Fibroblast of the aortic adventitia (primary cell): ENCODE data around the gene MAP4K2. TPM values are rescaled to one million over a fixed set of nuclear protein-coding genes. Genes with fewer than 3 reads are reported as not detected.

Experiments
- DNase-seq: peaks from one replicate; pipeline ENCODE4 v3.0.0-alpha.2; 2010; ENCODE audit warnings: low read depth
- H3K4me3 ChIP-seq: 2 replicates; pipeline ENCODE4 v1.5.1; 2011; ENCODE audit warnings: low read depth, mild to moderate bottlenecking, control low read depth, low read length, moderate library complexity
- total RNA-seq: library from RNA; depleted of rRNA; stranded (reverse); fragments of >200 nt; gene quantifications from 2 replicates; pipeline ENCODE4 v1.2.3, GENCODE V29; 2012; ENCODE audit warnings: low replicate concordance
- TF ChIP-seq, protein P1 (sequence below): IDR thresholded peaks from 2 replicates; pipeline ENCODE4 v1.5.1; 2011; ENCODE audit warnings: mild to moderate bottlenecking, low read length, control low read depth, inconsistent platforms; ENCODE audit not compliant: insufficient read depth

The MAP4K2 gene
- total RNA-seq, 1 donor = 9.6 TPM

DNA sequence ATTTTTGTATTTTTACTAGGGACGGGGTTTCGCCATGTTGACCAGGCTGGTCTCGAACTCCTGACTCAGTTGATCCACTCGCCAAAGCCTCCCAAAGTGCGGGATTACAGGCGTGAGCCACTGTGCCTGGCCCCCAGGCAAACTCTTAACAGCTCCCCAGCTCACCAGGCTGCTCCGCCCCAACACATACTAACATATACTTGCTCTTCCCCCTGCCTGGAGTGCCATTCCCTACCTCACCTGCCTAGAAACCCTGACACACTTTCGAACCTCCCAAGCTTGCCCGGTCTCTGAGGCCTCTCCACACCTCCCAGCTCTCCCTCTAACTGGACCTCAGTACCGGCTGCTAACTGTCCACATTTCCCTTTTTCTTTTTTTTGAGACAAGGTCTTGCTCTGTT is 8.5 kb downstream of the MAP4K2 start:
- H3K4me3 ChIP-seq = no peak overlapping the region
- no peak for DNase-seq
- TF ChIP-seq, protein P1, sequence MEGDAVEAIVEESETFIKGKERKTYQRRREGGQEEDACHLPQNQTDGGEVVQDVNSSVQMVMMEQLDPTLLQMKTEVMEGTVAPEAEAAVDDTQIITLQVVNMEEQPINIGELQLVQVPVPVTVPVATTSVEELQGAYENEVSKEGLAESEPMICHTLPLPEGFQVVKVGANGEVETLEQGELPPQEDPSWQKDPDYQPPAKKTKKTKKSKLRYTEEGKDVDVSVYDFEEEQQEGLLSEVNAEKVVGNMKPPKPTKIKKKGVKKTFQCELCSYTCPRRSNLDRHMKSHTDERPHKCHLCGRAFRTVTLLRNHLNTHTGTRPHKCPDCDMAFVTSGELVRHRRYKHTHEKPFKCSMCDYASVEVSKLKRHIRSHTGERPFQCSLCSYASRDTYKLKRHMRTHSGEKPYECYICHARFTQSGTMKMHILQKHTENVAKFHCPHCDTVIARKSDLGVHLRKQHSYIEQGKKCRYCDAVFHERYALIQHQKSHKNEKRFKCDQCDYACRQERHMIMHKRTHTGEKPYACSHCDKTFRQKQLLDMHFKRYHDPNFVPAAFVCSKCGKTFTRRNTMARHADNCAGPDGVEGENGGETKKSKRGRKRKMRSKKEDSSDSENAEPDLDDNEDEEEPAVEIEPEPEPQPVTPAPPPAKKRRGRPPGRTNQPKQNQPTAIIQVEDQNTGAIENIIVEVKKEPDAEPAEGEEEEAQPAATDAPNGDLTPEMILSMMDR = no peak

GRCh38 chr11:64793271-64794160 is 9.5 kb downstream of the MAP4K2 start:
- H3K4me3 ChIP-seq = no peak overlapping the region
- TF ChIP-seq, protein P1 = no peak
- DNase-seq = no peak

DNA sequence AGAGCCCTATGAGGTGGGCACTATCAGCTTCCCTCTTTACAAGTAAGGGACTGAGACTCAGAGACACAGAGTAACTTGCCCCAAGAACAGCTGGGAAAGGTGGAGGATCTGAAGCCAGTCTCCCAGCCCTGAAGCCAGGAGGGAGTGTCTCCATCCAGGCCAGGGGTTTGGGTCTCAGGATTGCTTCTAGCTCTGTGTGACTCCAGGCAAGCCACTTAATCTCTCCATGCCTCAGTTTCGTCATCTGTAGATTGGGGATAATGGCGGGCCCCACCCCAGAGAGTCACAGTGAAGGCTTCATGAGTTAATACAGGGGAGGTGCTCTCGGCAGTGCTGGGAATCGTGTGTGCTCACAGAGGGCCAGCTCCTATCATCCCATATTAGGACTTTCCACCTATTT is 10.5 kb downstream of the MAP4K2 start:
- DNase-seq = no peak
- H3K4me3 ChIP-seq = no peak overlapping the region
- TF ChIP-seq, protein P1 = no peak

DNA sequence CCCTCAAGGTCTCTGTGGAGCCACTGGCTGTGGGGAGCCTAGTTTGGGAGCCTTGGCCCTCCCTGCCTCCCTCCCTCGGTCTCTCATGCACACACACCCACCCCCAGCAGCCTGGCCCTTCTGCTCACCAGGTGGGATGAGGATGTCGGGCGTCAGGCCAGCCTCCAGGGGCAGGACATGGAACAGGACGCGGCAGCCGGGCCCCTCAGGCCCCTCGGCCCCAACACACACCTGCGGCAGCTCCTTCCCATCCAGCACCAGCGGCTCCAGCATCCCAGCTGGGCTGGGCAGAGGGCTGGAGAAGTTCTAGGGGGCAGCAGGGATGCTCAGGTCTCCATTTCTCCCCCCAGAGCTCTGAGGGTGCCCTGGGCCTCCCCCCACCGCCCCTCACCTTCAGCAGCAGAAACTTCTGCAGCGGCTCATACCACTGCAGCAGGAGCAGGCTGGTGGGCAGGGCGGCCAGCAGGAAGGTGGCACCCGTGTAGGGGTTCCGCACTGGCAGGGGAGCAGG is 11.2 kb downstream of the MAP4K2 start:
- DNase-seq = no peak
- TF ChIP-seq, protein P1 = no peak
- H3K4me3 ChIP-seq = no peak overlapping the region

DNA sequence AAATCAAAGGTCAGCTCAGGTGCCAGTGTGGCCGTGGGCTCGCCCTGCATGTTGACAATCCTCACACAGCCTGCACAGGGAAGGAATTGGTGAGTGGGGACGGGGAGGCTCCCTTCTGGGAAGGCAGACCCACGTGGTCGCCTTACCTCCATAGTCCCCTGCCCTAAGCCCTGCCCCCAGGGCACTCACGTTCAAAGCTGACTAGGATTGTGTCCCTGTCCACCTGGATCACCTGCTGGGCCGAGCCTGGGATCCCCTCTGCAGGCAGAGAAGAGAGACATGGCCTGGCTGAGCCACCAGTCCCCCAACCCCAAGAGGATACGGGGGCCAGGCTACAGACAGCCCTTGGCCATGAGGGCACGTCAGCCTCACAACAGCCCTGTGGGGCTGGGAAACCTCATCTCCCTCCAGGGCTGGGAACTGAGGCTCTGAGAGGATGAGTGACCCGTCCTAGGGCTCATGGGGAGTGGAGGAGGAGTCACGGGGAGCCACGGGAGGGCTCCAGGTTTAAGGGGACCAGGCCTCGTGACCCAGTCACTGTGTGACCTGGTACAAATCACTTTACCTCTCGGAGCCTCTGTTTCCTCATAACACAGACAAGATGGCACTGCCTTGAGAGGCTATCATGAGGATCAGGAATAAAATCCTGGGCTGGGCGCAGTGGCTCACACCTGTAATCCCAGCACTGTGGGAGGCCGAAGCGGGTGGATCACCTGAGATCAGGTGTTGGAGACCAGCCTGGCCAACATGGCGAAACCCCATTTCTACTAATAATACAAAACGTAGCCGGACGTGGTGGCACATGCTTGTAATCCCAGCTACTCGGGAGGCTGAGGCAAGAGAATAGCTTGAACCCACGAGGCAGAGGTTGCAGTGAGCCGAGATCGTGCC is 12.6 kb downstream of the MAP4K2 start:
- DNase-seq = no peak
- TF ChIP-seq, protein P1 = no peak
- no peak overlapping the region for H3K4me3 ChIP-seq

- H3K4me3 ChIP-seq = no peak overlapping the region
- no peak for DNase-seq
- TF ChIP-seq, protein P1 = no peak
Measured at GRCh38 chr11:64789331-64790204, 13.4 kb downstream of the MAP4K2 start.
